ENCODE measurements around the gene SERPIND1.

- TF ChIP-seq EZH2 (IDR thresholded peaks at IDR 0.05; ENCODE audit: borderline replicate concordance) (no peak), CTCF (IDR thresholded peaks at IDR 0.05; ENCODE audit: poor library complexity) (no peak), EZH2phosphoT487 (IDR thresholded peaks at IDR 0.05; ENCODE audit: low read depth, severe bottlenecking, unreplicated experiment) (no peak)
Measured at GRCh38 chr22:20811171-20811570, 37.3 kb downstream of the SERPIND1 start.
